Nephron (organoid): ENCODE data around the gene NAA50.

Source experiments
- H3K27ac Mint-ChIP-seq, 3 experiments: 2 replicates each; pipeline ENCODE4 v1.8.0; 2020; ENCODE audit warnings: mixed read lengths in 3 of 3, mild to moderate bottlenecking in 2 of 3, moderate library complexity in 1 of 3
- H3K27me3 Mint-ChIP-seq: 2 replicates; pipeline ENCODE4 v1.8.0; 2021; ENCODE audit warnings: low read depth, mild to moderate bottlenecking, moderate library complexity, mixed read lengths
- H3K36me3 Mint-ChIP-seq: 2 replicates; pipeline ENCODE4 v1.8.0; 2020; ENCODE audit warnings: low read depth, mixed read lengths
- H3K4me1 Mint-ChIP-seq: 2 replicates; pipeline ENCODE4 v1.8.0; 2020; ENCODE audit warnings: mixed read lengths
- H3K4me3 Mint-ChIP-seq, 3 experiments: 2 replicates each; pipeline ENCODE4 v1.8.0; 2020; ENCODE audit warnings: mild to moderate bottlenecking in 3 of 3, mixed read lengths in 3 of 3, moderate library complexity in 2 of 3
- H3K9me3 Mint-ChIP-seq: 2 replicates; pipeline ENCODE4 v1.8.0; 2020; ENCODE audit warnings: mixed read lengths
- CTCF ChIP-seq, 3 experiments: fragments of 200-600 bp; sonication (generic); IDR thresholded peaks; one replicate each; pipeline ENCODE4 v1.5.0; 2021; ENCODE audit warnings: antibody characterized with exemption in 3 of 3; ENCODE audit not compliant: unreplicated experiment in 3 of 3

The NAA50 gene

GRCh38 chr3:113695786-113696645 is 50.0 kb downstream of the NAA50 start, which contains the start of gene USF3:
USF3 (minus strand) TSS chr3:113696642; CDS start chr3:113674878, 21,764 bp downstream.
- H3K27me3 Mint-ChIP-seq, result no peaks in the 10 kb centered on the region
- H3K4me1 Mint-ChIP-seq, result peaks cover 18% of the 10 kb centered on the region
- TF ChIP-seq CTCF (IDR thresholded peaks at IDR 0.05; ENCODE audit: unreplicated experiment in 3 of 3), result no peak
- H3K27ac Mint-ChIP-seq, result peak within 1 kb of the TSS; percentile 94 to 98 (median 96)
- peaks cover 7% of the 10 kb centered on the region for H3K36me3 Mint-ChIP-seq
- no peaks in the 10 kb centered on the region for H3K9me3 Mint-ChIP-seq
- peak within 1 kb of the TSS; percentile 98 to 100 (median 99) for H3K4me3 Mint-ChIP-seq

- TF ChIP-seq CTCF (IDR thresholded peaks at IDR 0.05; ENCODE audit: unreplicated experiment in 3 of 3), result no peak
- Mint-ChIP-seq H3K27me3 (no peaks in the 10 kb centered on the region), H3K4me1 (peaks cover 18% of the 10 kb centered on the region), H3K36me3 (peaks cover 7% of the 10 kb centered on the region), H3K27ac (peak overlapping the region; percentile 94 to 98 (median 96)), H3K9me3 (no peaks in the 10 kb centered on the region), H3K4me3 (peak overlapping the region; percentile 98 to 100 (median 99))
Measured at GRCh38 chr3:113695431-113695785, 50.6 kb downstream of the NAA50 start.

GRCh38 chr3:113690482-113690881 is 55.6 kb downstream of the NAA50 start:
- TF ChIP-seq CTCF (IDR thresholded peaks at IDR 0.05; ENCODE audit: unreplicated experiment in 3 of 3), result no peak
- H3K9me3 Mint-ChIP-seq, result peaks cover 15% of the 10 kb centered on the region
- no peaks in the 10 kb centered on the region for H3K27me3 Mint-ChIP-seq
- H3K4me1 Mint-ChIP-seq, result peaks cover 16% of the 10 kb centered on the region
- no peak overlapping the region for H3K27ac Mint-ChIP-seq
- no peak overlapping the region for H3K4me3 Mint-ChIP-seq
- peaks cover 7% of the 10 kb centered on the region for H3K36me3 Mint-ChIP-seq

GRCh38 chr3:113685956-113686721 is 59.9 kb downstream of the NAA50 start:
- H3K36me3 Mint-ChIP-seq, result peaks cover 10% of the 10 kb centered on the region
- H3K4me1 Mint-ChIP-seq, result no peaks in the 10 kb centered on the region
- TF ChIP-seq CTCF (IDR thresholded peaks at IDR 0.05; ENCODE audit: unreplicated experiment in 3 of 3), result no peak
- peaks cover 42% of the 10 kb centered on the region for H3K9me3 Mint-ChIP-seq
- H3K4me3 Mint-ChIP-seq, result no peak overlapping the region
- H3K27ac Mint-ChIP-seq, result no peak overlapping the region
- no peaks in the 10 kb centered on the region for H3K27me3 Mint-ChIP-seq

GRCh38 chr3:113685124-113685523 is 60.9 kb downstream of the NAA50 start:
- Mint-ChIP-seq H3K4me1 (no peaks in the 10 kb centered on the region), H3K36me3 (peaks cover 10% of the 10 kb centered on the region), H3K4me3 (no peak overlapping the region), H3K27me3 (no peaks in the 10 kb centered on the region), H3K27ac (no peak overlapping the region), H3K9me3 (peaks cover 44% of the 10 kb centered on the region)
- no peak for TF ChIP-seq CTCF (IDR thresholded peaks at IDR 0.05; ENCODE audit: unreplicated experiment in 3 of 3)
